SU-DHL-6 (cell line): ENCODE measurements around the gene CD151.

Experiments
- EZH2phosphoT487 ChIP-seq: fragments of 200-600 bp; sonication (generic), shearing (Covaris generic); conservative IDR thresholded peaks from 2 replicates; pipeline ENCODE4 v1.6.1; 2018; ENCODE audit warnings: mild to moderate bottlenecking, antibody characterized with exemption, low read length, moderate library complexity, mixed read lengths
- TF ChIP-seq, protein P1 (sequence below): fragments of 200-600 bp; sonication (generic); IDR thresholded peaks from one replicate; pipeline ENCODE4 v1.5.1; 2017; ENCODE audit warnings: antibody characterized with exemption, mild to moderate bottlenecking, low read length, moderate library complexity; ENCODE audit not compliant: insufficient read depth, poor library complexity, severe bottlenecking

DNA sequence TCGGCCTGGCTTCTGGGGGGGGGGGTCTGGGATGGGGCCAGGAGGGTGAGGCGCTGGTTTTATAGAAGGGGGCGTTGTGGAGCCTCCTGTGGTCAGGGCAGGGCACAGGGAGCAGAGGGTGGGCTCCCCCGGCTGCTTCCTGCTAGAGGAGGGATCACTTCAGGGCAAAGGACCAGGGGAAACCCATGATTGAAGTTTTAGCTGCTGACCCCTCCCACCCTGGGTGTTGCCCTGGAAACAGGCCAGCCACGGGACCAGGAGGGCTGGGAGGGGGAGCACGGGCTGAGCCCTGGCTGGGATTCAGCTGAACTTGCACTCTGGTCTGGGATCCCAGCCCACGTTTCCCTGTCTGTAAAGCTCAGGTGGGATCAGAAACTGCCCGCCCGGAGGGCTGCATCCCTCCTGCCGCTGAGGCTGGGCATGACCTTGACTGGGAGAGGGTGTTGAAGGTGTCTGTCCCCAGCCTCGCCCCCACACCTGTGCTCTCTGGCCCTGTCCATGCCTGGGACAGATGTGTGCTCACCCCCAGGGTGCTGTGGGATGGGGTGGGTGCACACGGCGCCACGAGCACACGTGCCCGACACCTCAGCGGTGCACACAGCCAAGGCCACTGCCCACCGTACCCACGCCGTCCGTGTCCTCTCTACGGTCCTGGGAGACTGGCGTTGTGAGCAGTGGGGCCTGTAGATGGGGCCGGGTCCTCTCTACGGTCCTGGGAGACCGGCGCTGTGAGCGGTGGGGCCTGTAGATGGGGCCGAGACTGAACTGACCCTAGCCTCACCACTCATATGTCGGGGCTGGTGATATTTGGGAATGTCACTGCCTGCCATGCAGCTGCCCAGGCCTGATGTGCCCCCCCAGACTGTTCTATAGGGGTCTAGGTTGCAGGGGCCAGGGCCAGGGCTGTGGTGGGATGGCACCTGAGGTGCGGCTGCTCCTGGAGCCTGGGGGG lies 12.2 kb downstream of the CD151 start:
- TF ChIP-seq EZH2phosphoT487, result no peak
- TF ChIP-seq, protein P1, sequence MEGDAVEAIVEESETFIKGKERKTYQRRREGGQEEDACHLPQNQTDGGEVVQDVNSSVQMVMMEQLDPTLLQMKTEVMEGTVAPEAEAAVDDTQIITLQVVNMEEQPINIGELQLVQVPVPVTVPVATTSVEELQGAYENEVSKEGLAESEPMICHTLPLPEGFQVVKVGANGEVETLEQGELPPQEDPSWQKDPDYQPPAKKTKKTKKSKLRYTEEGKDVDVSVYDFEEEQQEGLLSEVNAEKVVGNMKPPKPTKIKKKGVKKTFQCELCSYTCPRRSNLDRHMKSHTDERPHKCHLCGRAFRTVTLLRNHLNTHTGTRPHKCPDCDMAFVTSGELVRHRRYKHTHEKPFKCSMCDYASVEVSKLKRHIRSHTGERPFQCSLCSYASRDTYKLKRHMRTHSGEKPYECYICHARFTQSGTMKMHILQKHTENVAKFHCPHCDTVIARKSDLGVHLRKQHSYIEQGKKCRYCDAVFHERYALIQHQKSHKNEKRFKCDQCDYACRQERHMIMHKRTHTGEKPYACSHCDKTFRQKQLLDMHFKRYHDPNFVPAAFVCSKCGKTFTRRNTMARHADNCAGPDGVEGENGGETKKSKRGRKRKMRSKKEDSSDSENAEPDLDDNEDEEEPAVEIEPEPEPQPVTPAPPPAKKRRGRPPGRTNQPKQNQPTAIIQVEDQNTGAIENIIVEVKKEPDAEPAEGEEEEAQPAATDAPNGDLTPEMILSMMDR, result no peak
